Uterus (tissue), 4 donors: Measurements from ENCODE around the gene OBP2B. TPM values are rescaled to one million over a fixed set of nuclear protein-coding genes. Genes with fewer than 3 reads are reported as not detected.
"Not testable (repeated sequence)": the region's sequence is repeated elsewhere in the genome, so short reads cannot be mapped to it uniquely, and the experiment has no call there.

Source experiments
- DNase-seq, 2 donors: peaks; one replicate each; pipeline ENCODE4 v3.0.0-alpha.2; 2019 to 2020
- H3K27ac ChIP-seq, 2 donors: fragments of 200-600 bp; sonication (generic); 1 replicate in 1 of 2; 2 replicates in 1 of 2; pipeline ENCODE4 v1.5.1; 2016 to 2018
- H3K27me3 ChIP-seq, 2 donors: fragments of 200-600 bp; sonication (generic); one replicate each; pipeline ENCODE4 v1.5.1; 2018 to 2019; ENCODE audit warnings: control low read depth in 1 of 2
- H3K36me3 ChIP-seq, 2 donors: fragments of 200-600 bp; sonication (generic); one replicate each; pipeline ENCODE4 v1.5.1; 2019; ENCODE audit warnings: control low read depth in 1 of 2
- H3K4me1 ChIP-seq, 2 donors: fragments of 200-600 bp; sonication (generic); one replicate each; pipeline ENCODE4 v1.5.1; 2018 to 2019; ENCODE audit warnings: control low read depth in 1 of 2
- H3K4me3 ChIP-seq, 2 donors: fragments of 200-600 bp; sonication (generic); 1 replicate in 1 of 2; 2 replicates in 1 of 2; pipeline ENCODE4 v1.5.1; 2018 to 2019; ENCODE audit warnings: mild to moderate bottlenecking in 1 of 2
- H3K9me3 ChIP-seq, 2 donors: fragments of 200-600 bp; sonication (generic); one replicate each; pipeline ENCODE4 v1.5.1; 2019; ENCODE audit warnings: control low read depth in 1 of 2
- POLR2A ChIP-seq, 2 donors: fragments of 450-650 bp; IDR thresholded peaks; one replicate each; pipeline ENCODE4 v1.6.1; 2016; ENCODE audit warnings: antibody characterized with exemption in 2 of 2, mild to moderate bottlenecking in 1 of 2, moderate library complexity in 1 of 2
- intact Hi-C: fragments of 100-400 bp; cut with DNase I; formaldehyde crosslinking; loops from one replicate; pipeline ENCODE4 v1.15.1; 2023; ENCODE audit warnings: low total_unique reads
- total RNA-seq, 4 donors: library from RNA; depleted of rRNA in 3 of 4; stranded (reverse); fragments of >200 nt in 3 of 4; gene quantifications; one replicate each; pipeline versions ENCODE4 v1.1.0 to v1.2.4, GENCODE V29; 2014 to 2023
- TF ChIP-seq, protein P1 (sequence below), 4 experiments: fragments of 200-600 bp in 2 of 4; fragments of 450-650 bp in 2 of 4; sonication (generic) in 2 of 4; IDR thresholded peaks; one replicate each; pipeline ENCODE4 v1.5.1; 2016 to 2019; ENCODE audit warnings: antibody characterized with exemption in 4 of 4, mild to moderate bottlenecking in 2 of 4, moderate library complexity in 1 of 4
- donor health status: DM: yes; HTN: yes; CAD: no.

Gene OBP2B
- total RNA-seq, 4 donors from 2014 or later: not detected

DNA sequence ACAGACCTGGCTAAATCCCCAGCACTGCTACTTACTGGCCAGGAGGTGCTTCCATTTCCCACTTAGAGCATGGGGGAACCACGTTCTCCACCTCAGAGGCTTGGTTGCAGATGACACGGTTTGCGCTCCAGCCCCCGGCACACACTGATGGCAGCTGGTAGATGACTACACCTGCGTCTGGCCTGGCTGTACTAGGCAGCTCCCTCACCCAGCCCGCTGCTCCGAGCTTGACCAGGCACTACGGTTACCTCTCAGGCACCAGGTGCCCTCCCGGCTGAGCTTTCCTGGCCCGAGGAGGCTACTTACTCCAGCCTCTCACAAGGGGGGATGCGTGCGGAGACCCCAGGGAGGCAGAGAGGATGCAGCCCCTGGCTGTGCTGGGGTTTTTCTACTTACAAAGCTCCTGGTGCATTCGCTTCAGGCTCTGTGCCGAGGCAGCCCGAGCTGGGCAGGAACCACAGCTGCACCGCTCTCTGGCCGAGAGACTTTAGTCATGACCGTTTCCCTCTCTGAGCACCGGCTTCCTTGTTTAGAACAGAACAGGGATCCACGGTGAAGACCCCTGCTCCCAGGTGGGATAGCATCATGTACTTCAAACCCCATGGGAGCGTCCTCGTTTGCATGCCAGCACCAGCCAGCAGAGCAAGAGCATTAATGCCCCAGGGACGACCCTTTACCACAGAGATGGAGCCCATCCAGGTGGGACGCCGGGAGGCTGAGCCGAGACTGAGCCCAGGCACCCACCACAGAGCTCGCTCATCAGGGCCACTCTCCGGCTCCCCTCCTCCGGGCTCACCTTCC, 37.7 kb downstream of the OBP2B start:
- no peak for TF ChIP-seq POLR2A (IDR thresholded peaks at IDR 0.05)
- TF ChIP-seq, protein P1, sequence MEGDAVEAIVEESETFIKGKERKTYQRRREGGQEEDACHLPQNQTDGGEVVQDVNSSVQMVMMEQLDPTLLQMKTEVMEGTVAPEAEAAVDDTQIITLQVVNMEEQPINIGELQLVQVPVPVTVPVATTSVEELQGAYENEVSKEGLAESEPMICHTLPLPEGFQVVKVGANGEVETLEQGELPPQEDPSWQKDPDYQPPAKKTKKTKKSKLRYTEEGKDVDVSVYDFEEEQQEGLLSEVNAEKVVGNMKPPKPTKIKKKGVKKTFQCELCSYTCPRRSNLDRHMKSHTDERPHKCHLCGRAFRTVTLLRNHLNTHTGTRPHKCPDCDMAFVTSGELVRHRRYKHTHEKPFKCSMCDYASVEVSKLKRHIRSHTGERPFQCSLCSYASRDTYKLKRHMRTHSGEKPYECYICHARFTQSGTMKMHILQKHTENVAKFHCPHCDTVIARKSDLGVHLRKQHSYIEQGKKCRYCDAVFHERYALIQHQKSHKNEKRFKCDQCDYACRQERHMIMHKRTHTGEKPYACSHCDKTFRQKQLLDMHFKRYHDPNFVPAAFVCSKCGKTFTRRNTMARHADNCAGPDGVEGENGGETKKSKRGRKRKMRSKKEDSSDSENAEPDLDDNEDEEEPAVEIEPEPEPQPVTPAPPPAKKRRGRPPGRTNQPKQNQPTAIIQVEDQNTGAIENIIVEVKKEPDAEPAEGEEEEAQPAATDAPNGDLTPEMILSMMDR (IDR thresholded peaks at IDR 0.05): no peak
- Histone ChIP-seq H3K36me3 (no peaks in the 10 kb centered on the region), H3K27me3 (no peaks in the 10 kb centered on the region), H3K4me1 (no peaks in the 10 kb centered on the region), H3K9me3 (no peaks in the 10 kb centered on the region), H3K27ac (no peak overlapping the region), H3K4me3 (no peak overlapping the region)
- intact Hi-C loops: no loop called here
- DNase-seq: no peak

- H3K27me3 ChIP-seq: no peaks in the 10 kb centered on the region
- no peaks in the 10 kb centered on the region for H3K9me3 ChIP-seq
- no peaks in the 10 kb centered on the region for H3K4me1 ChIP-seq
- H3K27ac ChIP-seq: no peak overlapping the region
- no peak for DNase-seq
- TF ChIP-seq, protein P1 (IDR thresholded peaks at IDR 0.05): no peak
- no peak for TF ChIP-seq POLR2A (IDR thresholded peaks at IDR 0.05)
- H3K36me3 ChIP-seq: no peaks in the 10 kb centered on the region
- no peak overlapping the region for H3K4me3 ChIP-seq
- intact Hi-C loops: no loop called here
Measured at GRCh38 chr9:133170716-133171115, 38.3 kb downstream of the OBP2B start.

DNA sequence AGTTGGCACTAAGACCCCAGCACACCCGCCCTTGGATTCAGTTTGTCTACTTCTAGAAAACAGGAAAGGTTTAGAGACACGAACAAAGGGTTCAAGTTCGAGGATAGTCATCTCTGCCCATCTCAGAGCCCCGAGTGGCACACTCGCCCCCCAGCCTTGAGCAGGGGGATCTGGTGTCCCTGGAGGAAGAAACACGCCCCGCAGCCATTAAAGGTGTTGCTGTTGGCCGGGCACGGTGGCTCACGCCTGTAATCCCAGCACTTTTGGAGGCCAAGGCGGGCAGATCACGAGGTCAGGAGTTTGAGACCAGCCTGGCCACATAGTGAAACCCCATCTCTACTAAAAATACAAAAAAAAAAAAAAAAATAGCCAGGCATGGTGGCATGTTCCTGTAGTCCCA, 39.4 kb downstream of the OBP2B start:
- H3K27me3 ChIP-seq, H3K27ac ChIP-seq, H3K36me3 ChIP-seq, H3K4me1 ChIP-seq, H3K4me3 ChIP-seq, intact Hi-C loops, DNase-seq, H3K9me3 ChIP-seq: not testable (repeated sequence)

DNA sequence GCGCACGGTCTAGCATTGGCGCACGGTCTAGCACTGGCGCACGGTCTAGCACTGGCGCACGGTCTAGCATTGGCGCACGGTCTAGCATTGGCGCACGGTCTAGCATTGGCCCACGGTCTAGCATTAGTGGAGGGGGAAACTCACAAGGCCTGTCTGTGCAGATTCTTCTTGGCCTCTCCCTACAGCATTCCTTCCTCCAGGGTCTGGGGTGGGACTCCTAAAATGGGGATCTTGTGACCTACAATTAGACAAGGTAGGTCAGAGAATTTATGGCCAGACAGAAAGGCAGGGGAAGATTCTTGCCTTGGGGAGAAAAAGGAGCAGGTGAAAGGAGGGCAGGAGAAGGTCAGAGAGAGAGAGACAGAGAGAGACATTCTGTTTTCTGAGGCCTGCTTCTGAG, 39.9 kb downstream of the OBP2B start:
- Histone ChIP-seq H3K36me3 (no peaks in the 10 kb centered on the region), H3K27me3 (no peaks in the 10 kb centered on the region), H3K27ac (no peak overlapping the region), H3K4me1 (no peaks in the 10 kb centered on the region), H3K9me3 (no peaks in the 10 kb centered on the region), H3K4me3 (no peak overlapping the region)
- intact Hi-C loops: no loop called here
- TF ChIP-seq POLR2A (IDR thresholded peaks at IDR 0.05): no peak
- TF ChIP-seq, protein P1 (IDR thresholded peaks at IDR 0.05): no peak
- no peak for DNase-seq

GRCh38 chr9:133168432-133168831, 40.6 kb downstream of the OBP2B start:
- intact Hi-C loops: no loop called here
- no peaks in the 10 kb centered on the region for H3K9me3 ChIP-seq
- DNase-seq: no peak
- TF ChIP-seq POLR2A (IDR thresholded peaks at IDR 0.05): no peak
- TF ChIP-seq, protein P1 (IDR thresholded peaks at IDR 0.05): no peak
- no peaks in the 10 kb centered on the region for H3K36me3 ChIP-seq
- no peak overlapping the region for H3K27ac ChIP-seq
- no peak overlapping the region for H3K4me3 ChIP-seq
- no peaks in the 10 kb centered on the region for H3K27me3 ChIP-seq
- no peaks in the 10 kb centered on the region for H3K4me1 ChIP-seq
